Suprapubic skin (tissue), 4 donors: ENCODE data around the gene CRYL1. TPM values are rescaled to one million over a fixed set of nuclear protein-coding genes. Genes with fewer than 3 reads are reported as not detected.

ENCODE experiments used
- DNase-seq, 2 donors: peaks; one replicate each; pipeline ENCODE4 v3.0.0-alpha.2; 2019; ENCODE audit warnings: low spot score in 2 of 2
- H3K27ac ChIP-seq: fragments of 200-600 bp; sonication (generic); one replicate; pipeline ENCODE4 v1.5.1; 2019
- H3K27me3 ChIP-seq: fragments of 200-600 bp; sonication (generic); one replicate; pipeline ENCODE4 v1.5.1; 2019
- H3K36me3 ChIP-seq: fragments of 200-600 bp; sonication (generic); one replicate; pipeline ENCODE4 v1.5.1; 2019
- H3K4me1 ChIP-seq: fragments of 200-600 bp; sonication (generic); one replicate; pipeline ENCODE4 v1.5.1; 2019
- H3K4me3 ChIP-seq: fragments of 200-600 bp; sonication (generic); one replicate; pipeline ENCODE4 v1.5.1; 2019; ENCODE audit warnings: mild to moderate bottlenecking
- H3K9me3 ChIP-seq: fragments of 200-600 bp; sonication (generic); one replicate; pipeline ENCODE4 v1.5.1; 2019
- CTCF ChIP-seq, 2 donors: fragments of 200-600 bp in 1 of 2; fragments of 450-650 bp in 1 of 2; sonication (generic) in 1 of 2; IDR thresholded peaks; one replicate each; pipeline ENCODE4 v1.5.1; 2016 to 2019; ENCODE audit warnings: antibody characterized with exemption in 2 of 2, mild to moderate bottlenecking in 1 of 2, moderate library complexity in 1 of 2
- EP300 ChIP-seq: sonication (generic); formaldehyde crosslinking; IDR thresholded peaks from one replicate; pipeline ENCODE4 v1.6.1; 2017; ENCODE audit warnings: antibody characterized with exemption
- POLR2A ChIP-seq, 2 donors: fragments of 450-650 bp; IDR thresholded peaks; one replicate each; pipeline ENCODE4 v1.6.1; 2017; ENCODE audit warnings: antibody characterized with exemption in 2 of 2, mild to moderate bottlenecking in 2 of 2, moderate library complexity in 2 of 2
- POLR2AphosphoS5 ChIP-seq, 3 donors: sonication (generic); formaldehyde crosslinking; IDR thresholded peaks; one replicate each; pipeline ENCODE4 v1.6.1; 2017; ENCODE audit warnings: antibody characterized with exemption in 3 of 3
- WGBS: methylation state at CpG from one replicate; pipeline ENCODE4 v1.1.5; 2018; 5-methylcytosine and 5-hydroxymethylcytosine counted together
- total RNA-seq, 4 donors: library from RNA; depleted of rRNA; stranded (reverse); fragments of >200 nt; gene quantifications; one replicate each; pipeline ENCODE4 v1.1.0, GENCODE V29; 2016

The CRYL1 gene
- total RNA-seq, 4 donors from 2014 or later: 15.9 to 20.1 (median 18.4) TPM

- Histone ChIP-seq H3K27ac (no peak overlapping the region), H3K36me3 (peaks cover 4% of the 10 kb centered on the region), H3K4me3 (no peak overlapping the region), H3K9me3 (no peaks in the 10 kb centered on the region), H3K27me3 (no peaks in the 10 kb centered on the region), H3K4me1 (no peaks in the 10 kb centered on the region)
- TF ChIP-seq CTCF (IDR thresholded peaks at IDR 0.05) (no peak), POLR2A (IDR thresholded peaks at IDR 0.05) (no peak), POLR2AphosphoS5 (IDR thresholded peaks at IDR 0.05) (no peak), EP300 (no peak)
- no peak for DNase-seq
- 84% methylated on average over 10 of the region's 10 CpGs for WGBS
Measured at GRCh38 chr13:20505405-20506366, 20.0 kb downstream of the CRYL1 start.

- Histone ChIP-seq H3K27me3 (no peaks in the 10 kb centered on the region), H3K36me3 (no peaks in the 10 kb centered on the region), H3K9me3 (no peaks in the 10 kb centered on the region), H3K27ac (no peak overlapping the region), H3K4me1 (no peaks in the 10 kb centered on the region), H3K4me3 (no peak overlapping the region)
- no peak for DNase-seq
- 91% methylated on average over 16 of the region's 16 CpGs for WGBS
- TF ChIP-seq CTCF (IDR thresholded peaks at IDR 0.05): no peak
- TF ChIP-seq POLR2A (IDR thresholded peaks at IDR 0.05): no peak
Measured at GRCh38 chr13:20503088-20504083, 22.3 kb downstream of the CRYL1 start.

- TF ChIP-seq POLR2A (IDR thresholded peaks at IDR 0.05) (no peak), EP300 (no peak), POLR2AphosphoS5 (IDR thresholded peaks at IDR 0.05) (no peak), CTCF (IDR thresholded peaks at IDR 0.05) (no peak)
- no peaks in the 10 kb centered on the region for H3K9me3 ChIP-seq
- 60% methylated on average over 4 of the region's 4 CpGs for WGBS
Measured at GRCh38 chr13:20501592-20501991, 24.1 kb downstream of the CRYL1 start.

GRCh38 chr13:20501120-20501519 lies 24.5 kb downstream of the CRYL1 start:
- Histone ChIP-seq H3K27me3 (no peaks in the 10 kb centered on the region), H3K9me3 (no peaks in the 10 kb centered on the region), H3K36me3 (no peaks in the 10 kb centered on the region), H3K4me3 (no peak overlapping the region), H3K27ac (no peak overlapping the region), H3K4me1 (no peaks in the 10 kb centered on the region)
- no peak for DNase-seq
- 81% methylated on average over 2 of the region's 2 CpGs for WGBS
- TF ChIP-seq EP300 (no peak), POLR2AphosphoS5 (IDR thresholded peaks at IDR 0.05) (no peak), CTCF (IDR thresholded peaks at IDR 0.05) (no peak), POLR2A (IDR thresholded peaks at IDR 0.05) (no peak)

More at GRCh38 chr13:20501592-20501991, 24.1 kb downstream of the CRYL1 start:
- no peak for DNase-seq
- Histone ChIP-seq H3K4me1 (no peaks in the 10 kb centered on the region), H3K36me3 (no peaks in the 10 kb centered on the region), H3K4me3 (no peak overlapping the region), H3K27ac (no peak overlapping the region), H3K27me3 (no peaks in the 10 kb centered on the region)
